GM18519 (cell line): ENCODE results near the gene DCLK1.
"Not testable (repeated sequence)": the region's sequence is repeated elsewhere in the genome, so short reads cannot be mapped to it uniquely, and the experiment has no call there.

Experiments
- ATAC-seq: cut with Tn5 transposase; IDR thresholded peaks from one replicate; pipeline ENCODE4 v1.9.1; 2021; ENCODE audit warnings: mild to moderate bottlenecking, moderate library complexity; ENCODE audit not compliant: unreplicated experiment, low FRiP score

Gene DCLK1

GRCh38 chr13:35993686-35994085 lies 137.5 kb downstream of the DCLK1 start:
- no peak for ATAC-seq

GRCh38 chr13:35992964-35993363 lies 138.2 kb downstream of the DCLK1 start:
- no peak for ATAC-seq

DNA sequence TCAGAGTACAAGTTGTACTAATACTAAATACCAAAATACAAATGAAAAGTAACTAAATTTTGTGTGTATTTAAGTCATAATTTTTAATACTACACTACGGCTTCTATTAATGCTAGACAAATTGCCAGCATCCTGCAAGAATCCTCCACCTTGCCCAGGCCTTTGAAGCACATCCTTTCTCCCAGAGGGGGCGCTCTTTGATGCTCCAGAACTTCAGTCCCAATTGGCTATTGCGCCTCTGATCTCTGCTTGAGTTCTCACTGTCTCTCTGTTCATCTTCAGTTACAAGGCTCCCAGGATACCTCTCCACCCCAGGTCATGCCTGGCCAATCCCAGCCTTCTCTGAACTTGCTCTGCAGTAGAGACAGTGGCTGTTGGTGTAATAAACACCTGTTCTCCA lies 141.0 kb downstream of the DCLK1 start:
- no peak for ATAC-seq

- ATAC-seq: no peak
Measured at GRCh38 chr13:35988648-35989081, 142.5 kb downstream of the DCLK1 start.

DNA sequence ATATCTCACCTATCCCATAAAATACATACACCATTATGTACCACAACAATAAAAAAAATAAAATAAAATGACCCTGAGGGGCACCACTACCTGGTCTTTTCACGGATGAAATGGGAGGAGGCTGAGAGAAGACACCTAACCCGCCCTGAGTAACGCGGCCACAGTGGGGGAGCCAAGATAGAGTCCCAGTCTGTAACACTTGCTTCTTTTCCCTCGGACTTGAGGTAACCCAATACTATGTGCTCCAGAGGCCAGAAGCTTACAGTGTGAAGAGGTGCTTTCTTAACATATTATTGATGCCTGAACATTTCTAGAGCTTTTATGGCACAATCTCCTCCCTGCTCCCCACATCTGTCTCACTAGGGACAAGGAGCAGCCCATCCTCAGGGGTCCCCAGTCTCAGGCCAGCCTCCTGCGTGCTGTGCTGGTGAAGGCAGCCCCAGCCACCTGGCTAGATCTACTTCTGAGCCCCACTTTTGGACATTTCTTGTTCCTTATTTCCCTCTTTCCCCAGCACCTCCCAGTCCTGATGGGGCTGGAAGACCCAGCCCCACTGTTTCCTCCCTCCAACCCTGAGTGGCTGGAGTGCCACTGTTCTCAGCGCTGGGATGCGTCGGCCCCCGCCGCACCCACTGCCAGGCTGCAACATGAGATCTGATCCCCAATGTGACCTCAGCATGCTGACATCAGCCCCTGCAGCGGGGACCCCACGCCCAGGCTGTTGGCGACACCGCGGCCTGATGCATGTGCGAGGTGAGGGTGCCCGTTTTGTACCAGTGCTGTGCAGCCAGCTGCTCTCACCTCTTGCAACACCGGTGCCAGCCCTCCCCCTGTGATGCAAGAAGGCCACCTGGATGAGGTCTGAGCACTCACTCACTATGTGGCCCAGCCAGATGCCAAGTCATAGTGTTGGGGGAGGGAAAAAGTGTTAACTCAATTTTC lies 143.3 kb downstream of the DCLK1 start:
- ATAC-seq: no peak

DNA sequence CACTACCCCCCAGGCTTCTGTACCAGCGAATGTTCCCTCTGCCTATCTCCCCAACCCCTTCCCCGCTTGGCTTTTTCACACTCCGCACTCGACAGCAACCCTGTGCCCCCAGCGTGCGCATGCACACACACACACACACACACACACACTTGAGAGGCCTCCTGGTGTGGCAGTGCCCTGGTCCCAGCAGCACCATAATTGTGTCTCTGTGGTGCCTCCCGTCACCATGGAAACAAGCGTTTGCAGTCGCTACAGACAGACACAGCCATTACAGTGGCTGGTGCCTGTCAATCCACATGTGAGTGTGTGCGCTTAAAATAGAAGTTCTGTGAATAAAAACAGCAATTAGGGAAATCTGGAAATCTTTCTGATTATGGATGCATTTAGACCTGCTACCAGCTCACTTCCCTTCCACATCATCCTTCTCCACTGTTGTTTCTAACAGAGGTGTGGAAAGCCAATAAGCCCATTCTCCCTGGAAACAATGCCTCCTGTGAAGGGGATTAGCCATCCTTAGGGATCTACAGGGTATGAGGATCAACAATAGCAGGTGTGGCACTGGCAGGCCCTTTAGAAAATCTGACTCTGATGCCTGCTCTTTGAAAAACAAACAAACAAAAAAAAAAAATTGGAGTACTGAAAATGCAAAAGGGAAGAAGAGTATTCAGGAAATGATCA lies 146.3 kb downstream of the DCLK1 start:
- ATAC-seq: no peak

DNA sequence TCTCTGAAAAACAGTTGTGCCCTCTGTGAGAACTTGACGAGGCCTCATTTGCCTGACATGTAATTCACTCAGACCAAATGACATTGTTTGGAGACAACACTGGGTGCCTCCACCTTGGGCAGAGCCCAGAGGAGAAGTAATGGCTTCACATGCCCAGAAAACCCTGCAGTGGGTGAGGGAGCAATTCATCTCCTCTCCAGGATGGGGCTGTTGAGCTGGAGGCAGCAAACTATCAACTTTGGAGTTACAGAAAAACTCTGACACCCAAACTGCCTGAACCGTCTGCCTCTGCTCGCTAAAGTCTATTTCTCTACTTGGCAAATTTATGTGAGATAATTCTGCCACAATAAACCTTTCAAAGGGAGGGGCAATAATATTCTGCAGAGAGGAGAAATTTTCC lies 146.9 kb downstream of the DCLK1 start:
- ATAC-seq: no peak

GRCh38 chr13:35983703-35984102 lies 147.5 kb downstream of the DCLK1 start:
- ATAC-seq: not testable (repeated sequence)

DNA sequence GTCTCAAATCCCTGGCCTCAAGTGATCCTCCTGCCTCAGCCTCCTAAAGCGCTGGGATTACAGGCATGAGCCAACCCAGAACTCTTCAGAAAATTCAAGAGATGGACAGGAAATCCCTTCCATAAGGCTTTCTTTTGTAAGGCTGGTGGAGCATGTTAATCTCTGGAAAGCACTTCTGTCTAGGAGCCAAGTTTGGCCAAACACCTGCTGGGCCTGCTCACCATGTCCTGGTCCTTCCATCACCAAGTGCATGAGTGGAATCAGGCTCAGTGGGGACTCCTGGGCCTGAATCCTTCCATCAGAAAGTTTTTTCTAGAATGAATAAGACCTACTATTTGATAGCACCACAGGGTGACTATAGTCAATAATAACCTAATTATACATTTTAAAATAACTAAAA lies 148.0 kb downstream of the DCLK1 start:
- no peak for ATAC-seq

- ATAC-seq: no peak
Measured at GRCh38 chr13:35979361-35979951, 151.7 kb downstream of the DCLK1 start.

GRCh38 chr13:35978607-35979316 lies 152.4 kb downstream of the DCLK1 start:
- ATAC-seq: peak; percentile 79

GRCh38 chr13:35977060-35977459 lies 154.1 kb downstream of the DCLK1 start:
- no peak for ATAC-seq

GRCh38 chr13:35976126-35976525 lies 155.1 kb downstream of the DCLK1 start:
- ATAC-seq: no peak

GRCh38 chr13:35966951-35967350 lies 164.2 kb downstream of the DCLK1 start:
- not testable (repeated sequence) for ATAC-seq

DNA sequence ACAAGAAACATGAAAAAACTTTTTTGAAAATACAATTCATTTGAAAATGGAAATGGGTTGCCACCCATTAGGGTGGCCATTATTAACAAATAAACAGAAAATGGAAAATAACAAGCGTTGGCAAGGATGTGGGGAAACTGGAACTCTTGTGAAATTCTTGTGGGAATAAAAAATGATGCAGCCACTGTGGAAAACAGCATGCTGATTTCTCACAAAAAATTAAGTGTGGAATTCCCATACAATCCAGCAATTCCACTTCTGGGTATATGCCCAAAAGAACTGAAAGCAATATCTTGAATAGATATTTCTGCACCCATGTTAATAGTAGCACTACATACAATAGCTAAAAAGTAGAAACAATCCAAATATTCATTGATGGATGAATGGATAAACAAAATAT lies 165.2 kb downstream of the DCLK1 start:
- no peak for ATAC-seq

DNA sequence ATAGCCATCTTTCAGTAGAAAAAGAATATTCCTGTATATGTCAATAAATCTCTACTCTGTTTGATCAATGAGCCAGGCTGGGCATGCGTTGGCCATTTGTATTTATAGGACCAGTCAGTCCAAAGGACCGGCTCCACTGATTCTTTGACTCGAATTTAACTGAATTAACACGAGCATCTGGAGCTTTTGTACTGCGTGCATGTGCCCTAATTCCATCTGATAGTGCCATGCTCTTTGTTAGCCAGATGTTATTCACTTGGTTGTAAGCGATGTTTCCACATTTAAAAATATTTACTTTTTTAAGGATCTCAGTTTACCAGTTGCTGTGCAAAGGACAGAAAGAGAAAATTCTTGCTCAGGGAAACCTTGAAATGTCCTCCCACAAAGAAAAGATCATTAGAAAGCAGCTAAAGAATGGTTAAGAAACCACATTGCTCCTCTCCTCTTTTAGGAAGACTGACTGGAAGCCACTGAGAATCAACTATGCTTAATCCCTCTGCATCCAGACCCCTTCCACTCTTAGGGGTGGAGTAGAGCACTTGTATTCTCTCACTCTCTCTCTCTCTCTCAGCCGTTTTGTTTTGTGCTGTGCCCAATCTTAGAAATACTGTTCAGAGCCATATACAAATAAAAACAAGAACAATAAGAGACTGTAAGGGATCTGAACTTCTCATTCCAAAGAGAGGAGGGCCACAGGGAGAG lies 165.8 kb downstream of the DCLK1 start:
- ATAC-seq: no peak

DNA sequence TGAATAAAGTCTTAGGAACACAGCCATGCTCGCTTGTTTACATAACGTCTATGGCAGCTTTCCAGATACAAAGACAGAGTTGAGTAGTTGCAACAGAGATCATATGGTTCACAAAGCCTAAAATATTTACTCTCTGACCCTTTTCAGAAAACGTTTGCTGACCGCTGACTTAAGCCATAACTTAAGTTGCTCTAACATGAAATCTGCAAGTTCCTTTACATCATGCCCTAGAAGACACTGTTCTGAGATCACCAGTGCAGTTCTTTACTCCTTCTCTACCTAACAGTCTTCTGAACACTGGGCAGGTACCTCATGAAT lies 166.4 kb downstream of the DCLK1 start:
- ATAC-seq: no peak

DNA sequence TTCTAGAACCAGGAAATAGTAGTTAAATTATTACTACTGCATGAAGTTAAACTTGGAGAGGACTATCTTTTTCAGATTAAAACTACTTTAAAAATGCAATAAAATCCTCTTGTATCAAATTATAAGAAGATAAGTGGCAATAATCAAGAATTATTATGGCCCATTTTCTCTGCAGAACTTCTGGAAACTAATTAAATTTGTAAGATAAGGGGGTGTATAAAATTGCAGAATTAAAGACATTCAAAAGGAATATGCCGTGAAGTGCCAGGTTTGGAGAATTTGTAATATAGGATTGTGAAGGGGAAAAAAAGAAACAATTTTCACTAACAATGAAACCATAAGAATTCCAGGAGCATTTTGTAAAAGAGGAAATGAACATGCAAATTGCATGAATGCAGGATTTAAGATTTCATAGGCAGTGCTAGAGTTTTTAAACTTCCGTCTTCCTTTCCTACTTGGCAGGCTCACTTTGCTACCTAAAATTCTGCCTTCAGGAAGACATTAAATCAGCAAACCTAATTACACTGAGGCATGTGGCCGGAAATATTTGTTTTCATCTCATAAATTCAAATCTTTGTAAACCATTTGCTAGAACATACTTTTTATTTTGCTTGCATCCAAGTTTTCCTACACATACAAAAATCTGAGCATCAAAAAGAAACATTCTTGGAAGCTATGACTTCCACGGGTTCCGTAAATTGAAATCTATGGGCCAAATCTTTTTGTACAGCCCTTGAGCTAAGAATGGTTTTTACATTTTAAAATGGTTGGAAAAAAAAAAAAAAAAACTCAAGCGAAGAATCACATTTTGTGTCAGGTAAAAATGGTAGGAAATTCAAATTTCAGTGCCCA lies 166.9 kb downstream of the DCLK1 start:
- ATAC-seq: no peak

- no peak for ATAC-seq
Measured at GRCh38 chr13:35961461-35962220, 169.5 kb downstream of the DCLK1 start.
